Fibroblast of lung (primary cell): ENCODE data around the gene TTLL9. TPM values are rescaled to one million over a fixed set of nuclear protein-coding genes. Genes with fewer than 3 reads are reported as not detected.

ENCODE experiments used
- DNase-seq, 2 donors: peaks; one replicate each; pipeline versions ENCODE4 v3.0.0 to v3.0.0-alpha.2; 2010; ENCODE audit warnings: low read depth in 2 of 2
- H2AFZ ChIP-seq: 2 replicates; pipeline ENCODE4 v1.5.1; 2012; ENCODE audit warnings: low read length, control low read depth, inconsistent platforms
- H3K27ac ChIP-seq: 2 replicates; pipeline ENCODE4 v1.5.1; 2011; ENCODE audit warnings: low read length, control low read depth; ENCODE audit not compliant: insufficient read depth
- H3K27me3 ChIP-seq: 2 replicates; pipeline ENCODE4 v1.5.1; 2011; ENCODE audit warnings: mild to moderate bottlenecking, low read length; ENCODE audit not compliant: control insufficient read depth, insufficient read depth
- H3K36me3 ChIP-seq: 2 replicates; pipeline ENCODE4 v1.5.1; 2011; ENCODE audit warnings: low read length; ENCODE audit not compliant: control insufficient read depth, insufficient read depth
- H3K4me1 ChIP-seq: 2 replicates; pipeline ENCODE4 v1.5.1; 2011; ENCODE audit warnings: low read length; ENCODE audit not compliant: control insufficient read depth, insufficient read depth; ENCODE audit errors: extremely low read depth
- H3K4me2 ChIP-seq: 2 replicates; pipeline ENCODE4 v1.5.1; 2011; ENCODE audit warnings: low read length, control low read depth; ENCODE audit not compliant: insufficient read depth; ENCODE audit errors: extremely low read depth
- H3K4me3 ChIP-seq, 4 experiments: fragments of 200-600 bp in 1 of 4; sonication (generic) in 1 of 4; replicated peaks in 1 of 4; 2 replicates each; pipeline ENCODE4 v1.5.1; 2011 to 2016; ENCODE audit warnings: low read length in 4 of 4, low read depth in 3 of 4, mild to moderate bottlenecking in 3 of 4, control low read depth in 2 of 4, inconsistent platforms in 1 of 4, mixed read lengths in 1 of 4; ENCODE audit not compliant: insufficient read depth in 1 of 4; ENCODE audit errors: control extremely low read depth in 1 of 4
- H3K79me2 ChIP-seq: 2 replicates; pipeline ENCODE4 v1.5.1; 2012; ENCODE audit warnings: mild to moderate bottlenecking, low read length, inconsistent platforms; ENCODE audit not compliant: control insufficient read depth, insufficient read depth
- H3K9ac ChIP-seq: 2 replicates; pipeline ENCODE4 v1.5.1; 2011; ENCODE audit warnings: mild to moderate bottlenecking, low read length, control low read depth; ENCODE audit not compliant: insufficient read depth
- H3K9me3 ChIP-seq: 2 replicates; pipeline ENCODE4 v1.5.1; 2012; ENCODE audit warnings: low read depth, low read length; ENCODE audit not compliant: control insufficient read depth, insufficient read depth
- H4K20me1 ChIP-seq: 2 replicates; pipeline ENCODE4 v1.5.1; 2011; ENCODE audit warnings: low read length; ENCODE audit not compliant: control insufficient read depth, insufficient read depth; ENCODE audit errors: extremely low read depth
- CTCF ChIP-seq, 2 donors: IDR thresholded peaks in 1 of 2; conservative IDR thresholded peaks in 1 of 2; 1 replicate in 1 of 2; 2 replicates in 1 of 2; pipeline ENCODE4 v1.5.1; 2011 to 2012; ENCODE audit warnings: low read length in 2 of 2, control low read depth in 1 of 2, inconsistent platforms in 1 of 2, low read depth in 1 of 2, mild to moderate bottlenecking in 1 of 2
- EZH2 ChIP-seq: IDR thresholded peaks from 2 replicates; pipeline ENCODE4 v1.5.1; 2012; ENCODE audit warnings: low read length, control low read depth, mild to moderate bottlenecking; ENCODE audit errors: missing control alignments
- polyA plus RNA-seq, 2 donors: library from polyadenylated mRNA; depleted of rRNA in 1 of 2; stranded (reverse) in 1 of 2; unstranded in 1 of 2; fragments of >200 nt; gene quantifications; 2 replicates each; pipeline ENCODE4 v1.2.1, GENCODE V29; 2011 to 2012; ENCODE audit warnings: missing spikeins in 1 of 2
- total RNA-seq: library from RNA; depleted of rRNA; stranded (reverse); fragments of >200 nt; gene quantifications from 2 replicates; pipeline ENCODE4 v1.2.1, GENCODE V29; 2014

TTLL9 gene
- total and polyA plus RNA-seq, 2 donors (not counting 1 experiment from before 2014, with no cell fraction given): 0.05 TPM; not detected in 1

DNA sequence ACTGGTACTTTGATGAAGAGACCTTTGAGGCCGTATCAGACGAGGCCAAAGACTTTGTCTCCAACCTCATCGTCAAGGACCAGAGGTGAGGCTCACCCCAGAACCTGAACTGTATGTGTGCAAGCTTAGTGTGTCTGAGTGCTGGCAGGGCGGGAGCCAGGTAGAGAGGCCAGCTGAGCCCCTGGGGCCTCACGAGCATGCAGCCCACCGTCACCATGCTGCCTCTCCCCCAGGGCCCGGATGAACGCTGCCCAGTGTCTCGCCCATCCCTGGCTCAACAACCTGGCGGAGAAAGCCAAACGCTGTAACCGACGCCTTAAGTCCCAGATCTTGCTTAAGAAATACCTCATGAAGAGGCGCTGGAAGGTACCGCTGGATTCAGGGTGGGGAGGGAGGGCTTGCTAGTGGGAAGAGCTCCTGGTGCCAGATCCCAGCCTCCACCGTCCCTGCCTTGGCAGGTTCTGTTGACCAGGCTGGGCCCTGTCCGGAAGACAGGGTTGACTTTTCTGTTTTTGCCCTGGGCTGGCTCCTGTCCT is 38.6 kb upstream of the TTLL9 start:
- no peaks in the 10 kb centered on the region for H3K36me3 ChIP-seq
- no peak overlapping the region for H3K9ac ChIP-seq
- H2AFZ ChIP-seq: no peak overlapping the region
- H3K4me1 ChIP-seq: peaks cover 14% of the 10 kb centered on the region
- H3K27ac ChIP-seq: no peak overlapping the region
- no peaks in the 10 kb centered on the region for H3K9me3 ChIP-seq
- no peak for TF ChIP-seq EZH2
- no peak for TF ChIP-seq CTCF (conservative IDR thresholded peaks at IDR 0.05 in 1 of 2, IDR thresholded peaks at IDR 0.05 in 1 of 2; ENCODE audit: low read depth in 1 of 2, low read length in 2 of 2)
- H3K4me3 ChIP-seq: no peak overlapping the region
- no peaks in the 10 kb centered on the region for H4K20me1 ChIP-seq
- H3K79me2 ChIP-seq: no peaks in the 10 kb centered on the region
- DNase-seq: no peak
- H3K4me2 ChIP-seq: no peak overlapping the region
- no peaks in the 10 kb centered on the region for H3K27me3 ChIP-seq

- TF ChIP-seq EZH2 (no peak), CTCF (conservative IDR thresholded peaks at IDR 0.05 in 1 of 2, IDR thresholded peaks at IDR 0.05 in 1 of 2; ENCODE audit: low read depth in 1 of 2, low read length in 2 of 2) (peak; percentile 68 to 92)
- no peaks in the 10 kb centered on the region for H3K36me3 ChIP-seq
- H3K79me2 ChIP-seq: no peaks in the 10 kb centered on the region
- H3K9me3 ChIP-seq: no peaks in the 10 kb centered on the region
- H4K20me1 ChIP-seq: no peaks in the 10 kb centered on the region
- no peak overlapping the region for H3K4me3 ChIP-seq
- no peak overlapping the region for H2AFZ ChIP-seq
- H3K27me3 ChIP-seq: no peaks in the 10 kb centered on the region
- H3K27ac ChIP-seq: no peak overlapping the region
- peak in 1 of 2 donors; percentile 43 for DNase-seq
- peaks cover 28% of the 10 kb centered on the region for H3K4me1 ChIP-seq
- H3K9ac ChIP-seq: no peak overlapping the region
- no peak overlapping the region for H3K4me2 ChIP-seq
These were observed 37.1 kb upstream of the TTLL9 start for GRCh38 chr20:31833130-31833930.

- Histone ChIP-seq H3K9ac (no peak overlapping the region), H3K27me3 (no peaks in the 10 kb centered on the region), H3K9me3 (no peaks in the 10 kb centered on the region), H3K4me1 (peaks cover 30% of the 10 kb centered on the region), H2AFZ (no peak overlapping the region), H3K4me2 (no peak overlapping the region), H3K27ac (no peak overlapping the region), H4K20me1 (no peaks in the 10 kb centered on the region), H3K36me3 (no peaks in the 10 kb centered on the region), H3K4me3 (no peak overlapping the region), H3K79me2 (no peaks in the 10 kb centered on the region)
- TF ChIP-seq EZH2 (no peak), CTCF (conservative IDR thresholded peaks at IDR 0.05 in 1 of 2, IDR thresholded peaks at IDR 0.05 in 1 of 2; ENCODE audit: low read depth in 1 of 2, low read length in 2 of 2) (no peak)
- DNase-seq: no peak
These were observed 36.4 kb upstream of the TTLL9 start for GRCh38 chr20:31833931-31834521.
